HepG2 (cell line): ENCODE data around the gene S100A8. TPM values are rescaled to one million over a fixed set of nuclear protein-coding genes. Genes with fewer than 3 reads are reported as not detected.

ENCODE experiments used
- ATAC-seq: fragments of 200-7000 bp; cut with Tn5 transposase; 3 replicates; pipeline ENCODE4 v1.9.1; 2020; ENCODE audit warnings: mild to moderate bottlenecking, moderate library complexity
- BruUV-seq: library from RNA; stranded (reverse); fragments of 400-500 nt; replicated peaks from 2 replicates; lab custom pipeline; 2021; lab: Mats Ljungman, UMichigan
- CTCF ChIA-PET: fragments of 300-600 bp; formaldehyde crosslinking; extraction: SDS; loops from one replicate; lab custom pipeline; 2021; ENCODE audit warnings: low total read pairs, inconsistent platforms, low intra/inter-chr PET ratio; lab: Yijun Ruan, JAX
- POLR2A ChIA-PET: fragments of 350-600 bp; sonication (Branson Sonifier 250); formaldehyde crosslinking; loops from one replicate; lab custom pipeline; 2020; ENCODE audit warnings: antibody characterized with exemption, inconsistent platforms; lab: Yijun Ruan, JAX
- DNase-seq: peaks from one replicate; pipeline ENCODE4 v3.0.0-alpha.2; 2015; ENCODE audit warnings: low spot score
- FAIRE-seq: peaks from 3 replicates; lab custom pipeline; 2011; peaks lifted over from hg19 to GRCh38; lab: Jason Lieb, UNC
- H2AFZ ChIP-seq: one replicate; pipeline ENCODE4 v1.6.1; 2011; ENCODE audit warnings: low read length, inconsistent platforms
- H3K27ac ChIP-seq: fragments of 300-600 bp; 3 replicates; pipeline ENCODE4 v1.8.0; 2011; ENCODE audit warnings: mixed run types, mild to moderate bottlenecking, mixed read lengths, low read length, inconsistent platforms; ENCODE audit not compliant: insufficient read depth; ENCODE audit errors: extremely low read length
- H3K27me3 ChIP-seq, 2 experiments: fragments of 200-600 bp in 1 of 2; 2 replicates in 1 of 2; 3 replicates in 1 of 2; pipeline versions ENCODE4 v1.6.0 to v1.8.0; 2011; ENCODE audit warnings: low read length in 2 of 2, mild to moderate bottlenecking in 2 of 2, moderate library complexity in 2 of 2, inconsistent platforms in 1 of 2; ENCODE audit not compliant: insufficient read depth in 2 of 2, control insufficient read depth in 1 of 2
- H3K36me3 ChIP-seq, 2 experiments: fragments of 200-600 bp in 1 of 2; replicated peaks in 1 of 2; 2 replicates in 1 of 2; 3 replicates in 1 of 2; pipeline versions ENCODE4 v1.5.1 to v1.8.0; 2011; ENCODE audit warnings: low read length in 2 of 2, inconsistent platforms in 1 of 2; ENCODE audit not compliant: insufficient read depth in 2 of 2, control insufficient read depth in 1 of 2
- H3K4me1 ChIP-seq: 2 replicates; pipeline ENCODE4 v1.5.1; 2012; ENCODE audit warnings: low read length, inconsistent platforms; ENCODE audit not compliant: insufficient read depth
- H3K4me2 ChIP-seq: 2 replicates; pipeline ENCODE4 v1.6.0; 2011; ENCODE audit warnings: low read depth, low read length, inconsistent platforms
- H3K4me3 ChIP-seq, 3 experiments: fragments of 200-600 bp in 1 of 3; sonication (generic), shearing (Covaris generic) in 1 of 3; replicated peaks in 1 of 3; 2 replicates each; pipeline ENCODE4 v1.5.1; 2011 to 2016; ENCODE audit warnings: low read length in 3 of 3, inconsistent platforms in 2 of 3, low read depth in 2 of 3, mild to moderate bottlenecking in 2 of 3, control low read depth in 1 of 3, mixed read lengths in 1 of 3; ENCODE audit not compliant: insufficient read depth in 1 of 3
- H3K79me2 ChIP-seq: one replicate; pipeline ENCODE4 v1.6.1; 2011; ENCODE audit warnings: low read length, inconsistent platforms; ENCODE audit not compliant: insufficient read depth
- H3K9ac ChIP-seq: 2 replicates; pipeline ENCODE4 v1.6.0; 2011; ENCODE audit warnings: mild to moderate bottlenecking, low read depth, low read length, inconsistent platforms; ENCODE audit not compliant: insufficient read depth
- H3K9me3 ChIP-seq: 2 replicates; pipeline ENCODE4 v1.5.1; 2012; ENCODE audit warnings: mild to moderate bottlenecking, low read length
- H4K20me1 ChIP-seq: 2 replicates; pipeline ENCODE4 v1.6.0; 2011; ENCODE audit warnings: inconsistent platforms, mild to moderate bottlenecking, low read length, moderate library complexity; ENCODE audit not compliant: insufficient read depth
- GATAD1 ChIP-seq: IDR thresholded peaks from 2 replicates; pipeline ENCODE4 v1.6.1; 2016; ENCODE audit warnings: missing genetic modification reagents, missing compliant biosample characterization
- HDAC6 ChIP-seq: fragments of 200-600 bp; sonication (generic); IDR thresholded peaks from 2 replicates; pipeline ENCODE4 v1.7.0; 2017; ENCODE audit warnings: mild to moderate bottlenecking, antibody characterized with exemption, low read length, low read depth
- ISX ChIP-seq: sonication (generic); formaldehyde crosslinking; conservative IDR thresholded peaks from 2 replicates; pipeline ENCODE4 v1.5.0; 2020; ENCODE audit warnings: missing genetic modification reagents
- KDM5B ChIP-seq: sonication (generic); formaldehyde crosslinking; IDR thresholded peaks from 2 replicates; pipeline ENCODE4 v1.4.0; 2020; ENCODE audit warnings: missing genetic modification reagents, mild to moderate bottlenecking, borderline replicate concordance
- NBN ChIP-seq: fragments of 450-650 bp; conservative IDR thresholded peaks from 2 replicates; pipeline ENCODE4 v1.6.1; 2017
- SCMH1 ChIP-seq: sonication (generic); formaldehyde crosslinking; IDR thresholded peaks from 2 replicates; pipeline ENCODE4 v1.9.0; 2021; ENCODE audit warnings: missing genetic modification reagents, mild to moderate bottlenecking, borderline replicate concordance
- SP1 ChIP-seq, 2 experiments: fragments of 450-650 bp in 1 of 2; sonication (generic) in 1 of 2; formaldehyde crosslinking in 1 of 2; IDR thresholded peaks; 2 replicates each; pipeline versions ENCODE4 v1.4.0 to v1.6.1; 2016 to 2020; ENCODE audit warnings: missing genetic modification reagents in 1 of 2
- SPEN ChIP-seq: sonication (generic); formaldehyde crosslinking; IDR thresholded peaks from 2 replicates; pipeline ENCODE4 v1.5.1; 2020; ENCODE audit warnings: low read depth, mild to moderate bottlenecking, missing genetic modification reagents
- ZNF12 ChIP-seq: sonication (generic); formaldehyde crosslinking; IDR thresholded peaks from 2 replicates; pipeline ENCODE4 v1.5.0; 2020; ENCODE audit warnings: missing genetic modification reagents
- ZNF121 ChIP-seq: sonication (generic); formaldehyde crosslinking; IDR thresholded peaks from 2 replicates; pipeline ENCODE4 v1.5.0; 2020; ENCODE audit warnings: mild to moderate bottlenecking, missing genetic modification reagents
- ZNF607 ChIP-seq: sonication (generic); formaldehyde crosslinking; IDR thresholded peaks from 2 replicates; pipeline ENCODE4 v1.5.1; 2020; ENCODE audit warnings: missing genetic modification reagents, mild to moderate bottlenecking, borderline replicate concordance
- ZNF792 ChIP-seq: IDR thresholded peaks from 2 replicates; pipeline ENCODE4 v1.6.1; 2016
- ZNF83 ChIP-seq: sonication (generic); formaldehyde crosslinking; IDR thresholded peaks from 2 replicates; pipeline ENCODE4 v1.4.0; 2020; ENCODE audit warnings: missing genetic modification reagents, mild to moderate bottlenecking, borderline replicate concordance
- ZSCAN12 ChIP-seq: sonication (generic); formaldehyde crosslinking; IDR thresholded peaks from 2 replicates; pipeline ENCODE4 v1.9.0; 2021; ENCODE audit warnings: mild to moderate bottlenecking, missing genetic modification reagents
- WGBS: methylation state at CpG from one replicate; pipeline ENCODE4 v1.1.6; 2017; ENCODE audit warnings: low lambda C conversion rate; 5-methylcytosine and 5-hydroxymethylcytosine counted together
- in situ Hi-C: cut with HindIII; loops from 2 replicates; pipeline ENCODE4 v1.10.0; 2017; ENCODE audit warnings: low pct_unique_long_range_greater_than_20kb; ENCODE audit not compliant: extremely low pct_ligation_motif_present
- intact Hi-C: fragments of 100-400 bp; cut with micrococcal nuclease; formaldehyde crosslinking; loops from one replicate; pipeline ENCODE4 v1.10.0; 2022; ENCODE audit not compliant: unreplicated experiment
- polyA plus RNA-seq, 8 experiments: library from polyadenylated mRNA; depleted of rRNA in 3 of 8; stranded (reverse) in 7 of 8; unstranded in 1 of 8; fragments of >200 nt; fragmentation: Illumina TruSeq in 4 of 8; extraction: Trizol in 4 of 8; gene quantifications; 2 replicates each; pipeline versions ENCODE4 v1.2.1 to v1.2.3, GENCODE V29; 2011 to 2016; ENCODE audit warnings: low read depth in 4 of 8, missing spikeins in 1 of 8, mixed read lengths in 1 of 8; ENCODE audit not compliant: insufficient read depth in 1 of 8
- total RNA-seq, 5 experiments: library from RNA; depleted of rRNA; stranded (reverse); fragments of >200 nt; fragmentation: Illumina TruSeq; extraction: Trizol; gene quantifications; 2 replicates each; pipeline ENCODE4 v1.2.3, GENCODE V29; 2016; ENCODE audit warnings: low read depth in 1 of 5

Gene S100A8
- total and polyA plus RNA-seq, 2 of the 13 experiments (the other 11 are each of a cell fraction or from before 2014, with no cell fraction given) = not detected

DNA sequence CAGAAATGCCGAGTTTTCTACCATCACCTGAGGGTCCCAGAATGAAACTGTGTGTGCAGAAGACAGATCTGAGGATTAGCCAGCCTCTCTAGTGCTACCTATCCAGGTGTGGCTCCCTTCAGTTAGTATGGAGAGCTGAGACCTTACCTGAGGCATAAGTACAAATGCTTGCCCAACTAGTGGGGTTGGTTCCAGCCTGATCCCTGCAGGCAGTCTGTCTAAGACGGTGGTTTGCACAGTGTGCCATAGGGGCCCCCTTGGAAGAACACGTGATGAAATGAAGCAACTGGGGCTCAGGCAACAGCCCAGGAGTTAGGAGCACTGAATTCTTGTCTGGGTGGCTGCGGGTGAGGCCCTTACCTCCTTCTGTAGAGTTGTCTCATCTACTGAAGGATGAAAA, 41.1 kb upstream of the S100A8 start:
- Histone ChIP-seq H3K4me1 (no peaks in the 10 kb centered on the region), H3K4me2 (no peak overlapping the region), H3K27ac (no peak overlapping the region), H3K9ac (no peak overlapping the region), H4K20me1 (no peaks in the 10 kb centered on the region), H3K27me3 (no peaks in the 10 kb centered on the region), H3K36me3 (no peaks in the 10 kb centered on the region), H3K79me2 (no peaks in the 10 kb centered on the region), H3K9me3 (no peaks in the 10 kb centered on the region), H2AFZ (no peak overlapping the region), H3K4me3 (no peak overlapping the region)
- ChIA-PET CTCF (no interaction called here), POLR2A (no interaction called here)
- DNase-seq (no peak), FAIRE-seq (no peak), ATAC-seq (no peak)
- intact Hi-C loops (no loop called here), in situ Hi-C loops (no loop called here)
- TF ChIP-seq SCMH1 (CRISPR knock-in tag) = no peak
- no peak for TF ChIP-seq ZSCAN12 (CRISPR knock-in tag)
- TF ChIP-seq ZNF12 (CRISPR knock-in tag) = no peak
- no peak for TF ChIP-seq NBN
- no peak for TF ChIP-seq ISX (CRISPR knock-in tag)
- TF ChIP-seq ZNF83 (CRISPR knock-in tag) = no peak
- TF ChIP-seq GATAD1 (CRISPR knock-in tag) = no peak
- no peak for TF ChIP-seq ZNF792 (CRISPR knock-in tag)
- no peak for TF ChIP-seq KDM5B (CRISPR knock-in tag)
- no peak for TF ChIP-seq ZNF121
- TF ChIP-seq SP1 (IDR thresholded peaks at IDR 0.05) = no peak
- no peak for TF ChIP-seq SP1 (CRISPR knock-in tag; IDR thresholded peaks at IDR 0.05)
- TF ChIP-seq SPEN (CRISPR knock-in tag) = no peak
- TF ChIP-seq HDAC6 = no peak
- no peak for TF ChIP-seq ZNF607 (CRISPR knock-in tag)
- 0% methylated on average over 4 of the region's 4 CpGs for WGBS
- no TSS peak for BruUV-seq
